GM12891 (cell line): ENCODE measurements around the gene RPH3AL.

Experiments
- POLR2A ChIP-seq: IDR thresholded peaks from 2 replicates; pipeline ENCODE4 v1.6.1; 2011; ENCODE audit warnings: low read depth, low read length, control low read depth
- POLR2AphosphoS5 ChIP-seq: IDR thresholded peaks from 2 replicates; pipeline ENCODE4 v1.6.1; 2011; ENCODE audit warnings: low read depth, low read length, control low read depth
- TAF1 ChIP-seq: IDR thresholded peaks from 2 replicates; pipeline ENCODE4 v1.6.1; 2011; ENCODE audit warnings: low read depth, low read length, control low read depth

GRCh38 chr17:258906-259305, 93.7 kb downstream of the RPH3AL start:
- TF ChIP-seq POLR2A (no peak), TAF1 (no peak), POLR2AphosphoS5 (no peak)
